Activated CD4-positive, alpha-beta T cell treated with anti-CD3 and anti-CD28 coated beads, Interleukin-2, amount 50 U/mL, for 1 hour (primary cell): ENCODE measurements around the gene KCNE5.
"Not testable (repeated sequence)": the region's sequence is repeated elsewhere in the genome, so short reads cannot be mapped to it uniquely, and the experiment has no call there.

ENCODE experiments used
- DNase-seq: peaks from one replicate; pipeline ENCODE4 v3.0.0-alpha.2; 2020

Gene KCNE5

DNA sequence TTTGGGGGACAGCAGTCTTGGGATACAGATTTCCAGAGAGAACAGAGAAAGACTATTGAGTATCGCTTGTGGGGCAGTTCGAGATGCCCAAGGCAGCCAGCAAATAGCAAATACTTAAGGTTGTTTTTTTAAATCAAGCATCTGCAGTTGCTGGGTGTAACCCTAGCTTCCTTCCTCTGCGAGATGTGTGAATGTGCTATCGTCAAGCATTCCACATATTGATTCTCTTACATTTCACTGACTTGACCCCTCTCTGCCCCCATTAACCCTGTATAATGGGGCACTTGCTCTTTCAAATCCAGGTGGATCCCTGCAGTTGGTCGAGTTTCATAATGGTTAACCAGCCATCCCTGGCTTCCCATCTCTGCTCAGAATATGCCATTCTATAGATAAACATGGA, 23.5 kb downstream of the KCNE5 start:
- no peak for DNase-seq

GRCh38 chrX:109600237-109600651, 24.7 kb downstream of the KCNE5 start:
- DNase-seq = no peak

GRCh38 chrX:109596015-109596414, 29.0 kb downstream of the KCNE5 start:
- DNase-seq = no peak

DNA sequence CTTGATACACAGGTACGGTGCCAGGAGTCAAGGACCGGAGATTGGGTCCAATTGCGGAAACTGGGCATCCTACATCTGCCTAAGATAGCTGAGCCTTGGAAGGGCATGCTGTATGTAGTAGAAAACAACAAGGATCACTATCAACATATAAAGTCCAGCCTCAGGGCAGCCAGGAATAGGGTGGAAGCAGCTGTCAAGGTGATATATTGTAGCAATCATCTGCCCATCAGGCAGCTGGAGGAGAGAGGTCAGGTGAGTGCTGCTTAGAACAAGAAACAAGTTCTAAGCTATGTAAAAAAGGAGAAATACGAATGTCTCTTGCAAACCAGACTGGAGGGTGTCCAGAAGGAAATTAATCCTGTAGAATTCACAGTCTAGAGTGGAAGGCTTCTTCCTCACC, 34.8 kb downstream of the KCNE5 start:
- DNase-seq = no peak

- DNase-seq = no peak
These were observed 39.5 kb downstream of the KCNE5 start for GRCh38 chrX:109585488-109585887.

DNA sequence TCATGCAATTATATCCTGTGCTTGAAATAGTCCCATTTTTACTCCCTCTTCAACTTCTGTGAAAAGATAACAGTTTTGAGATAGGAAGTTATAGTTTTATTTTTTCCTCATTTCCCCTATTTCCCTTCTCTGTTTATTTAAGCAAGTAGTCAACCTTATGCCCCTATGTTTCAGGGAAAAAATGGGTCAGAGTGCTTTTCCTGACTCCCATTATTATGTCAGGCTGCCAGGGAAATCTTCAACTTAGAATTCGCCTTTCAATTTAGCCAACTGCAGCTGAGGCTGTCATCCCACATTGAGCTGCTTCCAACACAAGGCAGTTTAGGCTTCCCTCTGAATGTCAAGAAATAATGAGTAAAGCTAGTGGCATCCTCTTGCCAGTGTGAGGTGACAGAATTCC, 46.1 kb downstream of the KCNE5 start:
- DNase-seq = no peak

DNA sequence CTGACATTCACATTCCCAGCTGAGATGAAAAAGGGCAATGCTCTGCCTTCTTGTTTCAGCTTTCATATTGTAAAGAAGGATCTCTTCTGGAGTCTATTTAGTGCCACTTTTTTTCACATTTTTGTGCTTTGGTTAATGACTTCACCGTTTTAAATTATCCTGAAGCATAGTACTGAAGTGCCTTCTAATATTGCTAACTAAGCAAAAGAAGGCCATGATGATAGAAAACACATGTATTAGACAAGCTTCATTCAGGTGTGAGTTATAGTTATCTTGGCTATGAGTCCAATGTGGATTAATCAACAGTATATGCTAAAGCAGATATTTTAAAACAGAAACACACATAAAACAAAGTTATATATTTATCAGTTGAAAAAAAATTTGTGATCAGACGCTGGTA, 47.9 kb downstream of the KCNE5 start:
- DNase-seq = no peak

- DNase-seq = not testable (repeated sequence)
These were observed 48.9 kb downstream of the KCNE5 start for GRCh38 chrX:109576083-109576482.
